ENCODE results near the gene CYP2D6.
A peak's percentile ranks its signal among the peaks of the same experiment; 100 is the strongest.

The CYP2D6 gene

GRCh38 chr22:42079319-42080251 is 51.0 kb downstream of the CYP2D6 start, which contains the start of gene SMDT1:
SMDT1 (plus strand) TSS chr22:42079700; CDS start chr22:42079769, 69 bp downstream.
- peak; percentile 90 for DNase-seq

DNA sequence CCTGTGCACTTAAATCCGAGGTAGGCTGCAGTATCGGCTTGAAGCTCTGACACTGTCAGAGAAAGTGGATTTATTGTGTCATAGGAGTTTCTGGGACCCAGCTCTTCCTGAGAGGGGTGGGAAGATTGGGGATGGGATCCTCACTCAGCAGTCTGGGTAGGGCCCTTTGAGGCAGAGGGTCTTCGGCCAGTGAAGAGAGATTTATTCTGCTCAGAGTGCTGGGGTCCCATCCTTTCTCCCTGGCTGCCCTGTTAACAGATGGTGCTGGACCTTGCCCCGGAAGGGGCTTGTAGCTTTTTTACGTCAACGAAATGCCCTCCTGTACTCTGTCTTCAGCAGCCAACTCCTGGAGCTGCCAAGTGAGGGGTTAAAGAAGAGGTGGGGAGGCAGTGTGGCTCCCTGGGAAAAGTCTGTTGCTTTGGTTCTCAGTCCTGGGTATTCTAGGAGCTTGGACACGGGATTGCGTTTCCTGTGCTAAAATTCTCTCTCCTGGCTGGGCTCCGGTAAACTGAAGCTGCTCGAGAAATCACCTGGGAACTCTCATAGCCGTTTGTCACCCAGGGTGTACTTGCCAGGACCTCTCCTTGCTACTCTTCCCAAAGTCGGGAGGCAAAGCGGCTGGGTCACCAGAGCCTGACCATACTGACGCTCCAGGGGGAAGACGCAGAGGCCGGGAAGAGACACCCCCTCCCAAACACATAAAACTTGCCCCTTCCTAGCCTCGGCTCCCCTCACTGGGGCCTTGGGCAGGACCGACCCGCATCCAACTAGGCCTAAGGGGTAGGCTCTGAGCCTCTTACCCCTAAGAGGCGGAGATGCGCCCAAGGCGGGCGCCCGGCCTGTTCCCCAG is 51.9 kb downstream of the CYP2D6 start:
- DNase-seq: no peak

DNA sequence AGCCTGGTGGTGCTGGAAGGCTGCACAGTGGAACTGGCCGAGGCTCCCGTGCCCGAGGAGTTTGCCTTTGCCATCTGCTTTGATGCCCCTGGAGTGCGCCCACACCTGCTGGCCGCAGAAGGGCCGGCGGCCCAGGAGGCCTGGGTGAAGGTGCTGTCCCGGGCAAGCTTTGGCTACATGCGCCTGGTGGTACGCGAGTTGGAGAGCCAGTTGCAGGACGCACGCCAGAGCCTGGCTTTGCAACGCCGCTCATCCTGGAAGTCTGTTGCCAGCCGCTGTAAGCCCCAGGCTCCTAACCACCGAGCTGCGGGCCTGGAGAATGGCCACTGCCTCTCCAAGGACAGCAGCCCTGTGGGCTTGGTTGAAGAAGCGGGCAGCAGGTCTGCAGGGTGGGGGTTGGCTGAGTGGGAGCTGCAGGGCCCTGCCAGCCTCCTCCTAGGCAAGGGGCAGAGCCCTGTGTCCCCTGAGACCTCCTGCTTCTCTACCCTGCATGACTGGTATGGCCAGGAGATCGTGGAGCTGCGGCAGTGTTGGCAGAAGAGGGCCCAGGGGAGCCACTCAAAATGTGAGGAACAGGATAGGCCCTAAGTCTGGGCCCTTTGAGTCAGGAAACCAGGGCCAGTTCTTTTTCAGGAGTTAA is 53.0 kb downstream of the CYP2D6 start:
- no peak for DNase-seq

GRCh38 chr22:42076764-42077485 is 53.7 kb downstream of the CYP2D6 start:
- no peak for DNase-seq
